PC-9 (cell line): ENCODE data around the gene LNX2.
"Not testable (repeated sequence)": the region's sequence is repeated elsewhere in the genome, so short reads cannot be mapped to it uniquely, and the experiment has no call there.

Source experiments
- EZH2 ChIP-seq: fragments of 200-600 bp; sonication (generic); IDR thresholded peaks from 2 replicates; pipeline ENCODE4 v1.8.0; 2017; ENCODE audit warnings: antibody characterized with exemption, low read depth
- TF ChIP-seq, protein P1 (sequence below): fragments of 200-600 bp; sonication (generic); conservative IDR thresholded peaks from 2 replicates; pipeline ENCODE4 v1.6.1; 2017; ENCODE audit warnings: mixed run types, antibody characterized with exemption, mild to moderate bottlenecking, moderate library complexity

DNA sequence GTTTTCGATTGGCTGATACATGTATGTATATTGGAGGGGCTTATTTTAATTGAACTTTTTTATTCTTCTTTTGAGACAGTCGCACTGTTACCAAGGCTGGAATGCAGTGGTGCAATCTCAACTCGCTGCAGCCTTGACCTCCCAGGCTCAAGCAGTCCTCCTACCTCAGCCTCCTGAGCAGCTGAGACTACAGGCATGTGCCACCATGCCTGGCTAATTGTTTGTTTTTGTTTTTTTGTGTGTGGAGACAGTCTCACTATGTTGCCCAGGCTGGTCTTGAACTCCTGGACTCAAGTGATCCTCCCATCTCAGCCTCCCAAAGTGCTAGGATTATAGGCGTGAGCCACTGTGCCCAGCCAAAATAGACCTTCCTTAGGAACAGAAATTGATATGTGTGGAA is 8.4 kb upstream of the LNX2 start:
- TF ChIP-seq, protein P1, sequence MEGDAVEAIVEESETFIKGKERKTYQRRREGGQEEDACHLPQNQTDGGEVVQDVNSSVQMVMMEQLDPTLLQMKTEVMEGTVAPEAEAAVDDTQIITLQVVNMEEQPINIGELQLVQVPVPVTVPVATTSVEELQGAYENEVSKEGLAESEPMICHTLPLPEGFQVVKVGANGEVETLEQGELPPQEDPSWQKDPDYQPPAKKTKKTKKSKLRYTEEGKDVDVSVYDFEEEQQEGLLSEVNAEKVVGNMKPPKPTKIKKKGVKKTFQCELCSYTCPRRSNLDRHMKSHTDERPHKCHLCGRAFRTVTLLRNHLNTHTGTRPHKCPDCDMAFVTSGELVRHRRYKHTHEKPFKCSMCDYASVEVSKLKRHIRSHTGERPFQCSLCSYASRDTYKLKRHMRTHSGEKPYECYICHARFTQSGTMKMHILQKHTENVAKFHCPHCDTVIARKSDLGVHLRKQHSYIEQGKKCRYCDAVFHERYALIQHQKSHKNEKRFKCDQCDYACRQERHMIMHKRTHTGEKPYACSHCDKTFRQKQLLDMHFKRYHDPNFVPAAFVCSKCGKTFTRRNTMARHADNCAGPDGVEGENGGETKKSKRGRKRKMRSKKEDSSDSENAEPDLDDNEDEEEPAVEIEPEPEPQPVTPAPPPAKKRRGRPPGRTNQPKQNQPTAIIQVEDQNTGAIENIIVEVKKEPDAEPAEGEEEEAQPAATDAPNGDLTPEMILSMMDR, result not testable (repeated sequence)
- TF ChIP-seq EZH2, result not testable (repeated sequence)
